Raji (cell line): ENCODE data around the gene YEATS4.

ENCODE experiments used
- POLR2A ChIP-seq: IDR thresholded peaks from 2 replicates; pipeline ENCODE4 v1.6.1; 2011; ENCODE audit warnings: low read depth, low read length, control low read depth; ENCODE audit not compliant: insufficient read depth

YEATS4 gene

GRCh38 chr12:69354172-69354555, 5.4 kb upstream of the YEATS4 start:
- TF ChIP-seq POLR2A = no peak

GRCh38 chr12:69354556-69355187, 4.9 kb upstream of the YEATS4 start:
- TF ChIP-seq POLR2A = no peak

GRCh38 chr12:69355363-69356028, 4.0 kb upstream of the YEATS4 start:
- TF ChIP-seq POLR2A = no peak

GRCh38 chr12:69360348-69360672, 767 bp downstream of the YEATS4 start:
- TF ChIP-seq POLR2A = no peak; the same call in 1 of the 2 replicates

DNA sequence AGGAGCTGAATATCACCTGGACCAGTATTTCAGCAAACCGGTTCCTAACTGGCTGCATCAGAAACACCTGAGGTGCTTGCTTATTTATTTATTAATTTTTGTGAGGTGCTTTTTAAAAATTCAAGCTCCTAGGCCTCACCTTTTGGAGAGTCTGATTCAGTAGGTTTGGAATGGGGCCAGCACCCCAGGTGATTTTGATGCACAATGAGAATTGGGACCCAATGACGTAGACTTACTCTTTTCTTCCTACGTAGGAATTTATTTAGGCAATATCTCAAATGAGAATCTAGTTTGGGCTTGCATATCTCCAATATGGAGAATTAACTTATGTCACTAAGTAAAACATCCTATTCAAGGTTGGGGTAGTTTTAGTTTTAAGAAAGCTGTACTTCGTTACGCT, 7.3 kb downstream of the YEATS4 start:
- no peak for TF ChIP-seq POLR2A

GRCh38 chr12:69368171-69368570, 8.6 kb downstream of the YEATS4 start:
- no peak for TF ChIP-seq POLR2A

DNA sequence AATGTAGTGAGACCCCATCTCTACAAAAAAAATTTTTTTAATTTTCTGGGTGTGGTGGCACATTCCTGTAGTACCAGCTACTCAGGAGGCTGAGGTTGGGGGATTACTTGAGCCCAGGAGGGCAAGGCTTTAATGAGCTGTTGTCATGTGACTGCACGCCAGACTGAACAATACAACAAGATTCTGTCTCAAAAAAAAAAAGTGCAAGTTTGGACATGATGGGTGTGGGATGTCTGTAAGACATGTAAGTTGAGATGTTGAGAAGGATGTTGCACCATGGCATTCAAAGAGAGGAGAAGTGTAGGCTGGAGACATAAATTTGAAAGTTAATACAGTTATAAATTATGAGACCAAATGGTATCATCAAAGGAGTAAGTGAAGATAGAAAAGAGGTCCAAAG, 23.5 kb downstream of the YEATS4 start:
- no peak for TF ChIP-seq POLR2A

DNA sequence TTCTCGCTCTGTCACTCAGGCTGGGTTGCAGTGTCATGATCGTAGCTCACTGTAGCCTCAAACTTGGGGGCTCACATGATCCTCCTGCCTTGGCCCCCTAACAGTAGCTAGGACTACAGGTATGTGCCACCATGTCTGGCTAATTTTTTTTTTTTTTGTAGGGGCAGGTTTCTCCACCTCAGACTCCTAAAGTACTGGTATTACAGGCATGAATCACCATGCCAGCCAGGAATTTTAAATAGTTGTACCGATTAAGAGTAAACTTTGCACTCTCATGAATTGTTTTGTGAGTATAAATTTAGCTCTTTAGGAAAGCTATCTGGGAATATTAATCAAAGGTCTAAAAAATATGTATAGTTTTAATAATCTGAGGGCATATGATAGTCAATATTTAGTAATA, 25.5 kb downstream of the YEATS4 start:
- no peak for TF ChIP-seq POLR2A

GRCh38 chr12:69386921-69387320, 27.4 kb downstream of the YEATS4 start:
- TF ChIP-seq POLR2A = no peak

- no peak for TF ChIP-seq POLR2A
Observed at GRCh38 chr12:69388371-69388770, 28.8 kb downstream of the YEATS4 start.

DNA sequence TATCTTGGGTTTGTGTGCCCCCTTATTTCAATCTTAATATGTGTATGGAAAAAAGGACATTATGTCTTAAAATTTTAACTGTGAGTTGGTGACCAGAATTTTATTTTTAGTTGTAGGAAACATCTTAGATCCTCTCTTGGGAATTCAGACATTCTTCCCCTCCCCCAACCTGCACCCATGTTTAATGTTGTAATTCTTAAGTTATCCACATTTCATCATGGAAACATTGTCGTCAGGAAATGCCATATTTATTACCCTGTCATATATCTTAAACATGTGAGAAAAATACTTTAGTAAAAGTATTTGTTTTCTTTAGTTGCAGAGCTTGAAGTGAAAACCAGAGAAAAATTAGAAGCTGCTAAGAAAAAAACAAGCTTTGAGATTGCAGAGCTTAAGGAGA, 30.3 kb downstream of the YEATS4 start:
- TF ChIP-seq POLR2A = no peak

- no peak for TF ChIP-seq POLR2A
Observed at GRCh38 chr12:69392179-69392928, 32.8 kb downstream of the YEATS4 start.

DNA sequence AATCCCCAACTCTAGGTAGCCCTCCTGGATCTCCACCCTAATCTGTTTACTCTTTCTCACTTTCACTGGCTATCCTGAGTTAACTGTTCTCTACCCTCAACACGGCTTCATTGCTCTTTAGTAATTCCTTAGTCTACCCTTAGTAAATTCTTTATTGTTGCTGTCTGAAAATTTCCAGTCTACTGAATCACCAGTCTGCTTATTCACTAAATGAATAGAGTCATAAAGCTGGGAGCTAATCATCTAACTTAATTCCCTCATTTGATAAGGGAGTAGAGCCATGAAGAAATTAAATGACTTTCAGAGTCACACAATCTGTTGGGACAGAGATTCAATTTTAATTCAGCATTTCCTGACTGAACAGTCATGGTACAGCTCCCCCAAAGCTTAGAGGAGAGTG, 36.5 kb downstream of the YEATS4 start:
- no peak for TF ChIP-seq POLR2A

GRCh38 chr12:69396963-69397362, 37.4 kb downstream of the YEATS4 start:
- TF ChIP-seq POLR2A = no peak

GRCh38 chr12:69397978-69398377, 38.4 kb downstream of the YEATS4 start:
- TF ChIP-seq POLR2A = no peak

GRCh38 chr12:69401940-69402339, 42.4 kb downstream of the YEATS4 start:
- TF ChIP-seq POLR2A = no peak
